Activated T-helper 1 cell treated with anti-CD3 and anti-CD28 coated beads, Interleukin-12 subunit alpha, Interleukin-12 subunit beta, Interleukin-2, Interleukin-4 antibody, amounts not matched to agents 30 ng/mL and 10 ng/mL and 1 ng/mL, durations not matched to agents 14 hours and 24 hours and 36 hours (primary cell): ENCODE data around the gene PWWP2B. TPM values are rescaled to one million over a fixed set of nuclear protein-coding genes. Genes with fewer than 3 reads are reported as not detected.

ENCODE experiments used
- DNase-seq: peaks from one replicate; pipeline ENCODE4 v3.0.0; 2021; ENCODE audit warnings: low spot score
- H3K27ac Mint-ChIP-seq: one replicate; pipeline ENCODE4 v1.8.0; 2021; ENCODE audit warnings: mild to moderate bottlenecking, mixed read lengths
- H3K27me3 Mint-ChIP-seq: one replicate; pipeline ENCODE4 v1.8.0; 2022; ENCODE audit warnings: mild to moderate bottlenecking, moderate library complexity, mixed read lengths; ENCODE audit not compliant: insufficient read depth
- H3K36me3 Mint-ChIP-seq: one replicate; pipeline ENCODE4 v1.8.0; 2021; ENCODE audit warnings: low read depth, mixed read lengths
- H3K4me1 Mint-ChIP-seq: one replicate; pipeline ENCODE4 v1.8.0; 2021; ENCODE audit warnings: low read depth, mixed read lengths
- H3K4me3 Mint-ChIP-seq: one replicate; pipeline ENCODE4 v1.8.0; 2021; ENCODE audit warnings: mild to moderate bottlenecking, moderate library complexity, mixed read lengths
- H3K9me3 Mint-ChIP-seq: one replicate; pipeline ENCODE4 v1.8.0; 2021; ENCODE audit warnings: mixed read lengths
- intact Hi-C: fragments of 100-400 bp; cut with micrococcal nuclease; formaldehyde crosslinking; loops from one replicate; pipeline ENCODE4 v1.15.1; 2024
- total RNA-seq: library from RNA; stranded (reverse); gene quantifications from 2 replicates; pipeline ENCODE4 v1.2.3, GENCODE V29; 2022

PWWP2B gene
- total RNA-seq, 1 donor from 2014 or later = 4.1 TPM

- no peaks in the 10 kb centered on the region for H3K4me1 Mint-ChIP-seq
- intact Hi-C loops = no loop called here
- no peak overlapping the region for H3K27ac Mint-ChIP-seq
- no peak overlapping the region for H3K4me3 Mint-ChIP-seq
- no peaks in the 10 kb centered on the region for H3K27me3 Mint-ChIP-seq
- no peaks in the 10 kb centered on the region for H3K9me3 Mint-ChIP-seq
- peaks cover 6% of the 10 kb centered on the region for H3K36me3 Mint-ChIP-seq
- no peak for DNase-seq
These were observed 14.0 kb downstream of the PWWP2B start for GRCh38 chr10:132410779-132411532.

DNA sequence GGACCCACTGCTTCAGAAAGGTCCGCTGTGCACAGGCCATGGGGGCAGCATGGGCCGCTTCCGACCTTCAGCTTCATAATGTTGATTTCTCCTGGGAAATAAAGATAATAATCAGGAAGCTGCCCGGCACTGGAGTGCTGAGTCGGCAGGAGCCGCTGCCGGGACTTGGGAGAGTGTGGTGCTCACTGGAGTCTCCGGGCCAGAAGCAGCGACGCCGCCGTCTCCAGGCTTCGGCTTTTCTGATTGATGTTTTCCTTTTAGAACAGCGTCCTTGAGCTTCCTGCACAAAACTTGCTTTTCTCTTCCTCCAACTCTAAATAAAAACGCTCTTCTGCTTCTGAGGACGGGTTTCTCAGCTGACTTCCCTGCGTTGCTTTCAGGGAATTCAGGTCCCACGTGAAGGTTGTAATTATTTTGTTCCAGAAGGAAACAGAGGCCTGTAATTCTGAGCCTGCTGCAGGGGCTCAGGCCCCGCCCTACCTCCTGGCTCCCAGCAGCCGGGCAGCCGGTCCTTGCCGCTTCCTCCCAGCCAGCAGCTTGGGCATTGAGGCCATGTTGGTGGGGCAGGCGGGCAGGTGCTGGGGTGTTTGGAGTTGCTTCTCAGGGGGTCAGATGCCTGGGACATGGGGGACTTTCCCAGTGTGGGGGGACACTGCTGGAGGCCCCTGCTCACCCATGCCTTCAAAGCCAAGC is 14.7 kb downstream of the PWWP2B start:
- Mint-ChIP-seq H3K27me3 (no peaks in the 10 kb centered on the region), H3K36me3 (peaks cover 5% of the 10 kb centered on the region), H3K4me3 (no peak overlapping the region), H3K27ac (no peak overlapping the region), H3K9me3 (no peaks in the 10 kb centered on the region), H3K4me1 (no peaks in the 10 kb centered on the region)
- no peak for DNase-seq
- intact Hi-C loops = no loop called here

DNA sequence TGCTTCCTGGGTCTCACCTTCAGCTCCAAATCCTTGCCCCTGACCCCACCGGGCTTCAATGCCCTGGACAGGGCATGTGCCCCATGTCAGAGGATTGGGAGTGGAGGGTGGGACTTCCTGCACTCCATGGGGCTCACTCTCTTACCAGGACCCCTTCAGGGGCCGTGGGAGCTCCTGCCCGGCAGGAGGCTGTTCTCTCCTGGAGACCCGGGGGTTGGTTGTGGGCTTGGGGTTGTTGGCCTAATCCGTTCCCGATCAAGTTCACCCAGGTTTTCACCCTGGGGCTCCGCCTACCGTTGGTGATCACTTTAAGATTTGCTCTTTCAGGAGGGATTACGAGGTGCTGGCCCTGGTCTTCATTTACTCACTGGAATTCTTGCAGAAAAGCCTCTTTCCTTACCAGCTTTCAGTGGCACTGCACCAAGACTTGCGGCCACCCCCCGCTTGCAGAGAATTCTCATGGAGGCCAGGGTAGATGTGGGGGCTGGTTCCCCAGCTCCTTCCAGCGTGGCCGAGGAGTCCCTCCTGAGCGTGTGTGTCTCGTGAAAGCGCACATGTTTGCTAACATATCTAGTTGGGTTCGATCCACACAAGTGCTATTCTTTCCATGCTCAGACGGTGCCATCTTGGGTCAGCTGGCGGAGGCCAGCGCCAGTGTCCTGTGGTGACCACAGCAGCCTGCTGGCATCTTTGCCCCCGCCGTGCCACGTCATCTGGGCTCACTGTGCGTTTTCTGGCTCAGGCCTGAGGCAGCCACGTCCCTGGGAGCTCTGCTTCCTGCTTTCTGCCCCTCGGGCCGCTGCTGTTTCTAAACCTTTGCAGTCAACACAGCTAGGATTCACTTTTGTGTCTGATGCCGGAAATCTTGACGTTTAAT is 15.6 kb downstream of the PWWP2B start:
- intact Hi-C loops = no loop called here
- H3K27ac Mint-ChIP-seq = no peak overlapping the region

GRCh38 chr10:132413226-132414205 is 16.5 kb downstream of the PWWP2B start:
- H3K27ac Mint-ChIP-seq = no peak overlapping the region
- H3K4me3 Mint-ChIP-seq = no peak overlapping the region
- H3K27me3 Mint-ChIP-seq = no peaks in the 10 kb centered on the region
- DNase-seq = no peak
- no peaks in the 10 kb centered on the region for H3K9me3 Mint-ChIP-seq
- H3K4me1 Mint-ChIP-seq = no peaks in the 10 kb centered on the region
- peaks cover 5% of the 10 kb centered on the region for H3K36me3 Mint-ChIP-seq
- intact Hi-C loops = no loop called here

More for the DNA sequence above, 15.6 kb downstream of the PWWP2B start:
- no peaks in the 10 kb centered on the region for H3K4me1 Mint-ChIP-seq
- no peaks in the 10 kb centered on the region for H3K9me3 Mint-ChIP-seq
- H3K36me3 Mint-ChIP-seq = peaks cover 5% of the 10 kb centered on the region
- DNase-seq = no peak
- H3K4me3 Mint-ChIP-seq = no peak overlapping the region
- H3K27me3 Mint-ChIP-seq = no peaks in the 10 kb centered on the region

- DNase-seq = no peak
- Mint-ChIP-seq H3K27ac (no peak overlapping the region), H3K4me3 (no peak overlapping the region), H3K9me3 (no peaks in the 10 kb centered on the region), H3K4me1 (no peaks in the 10 kb centered on the region), H3K36me3 (peaks cover 5% of the 10 kb centered on the region), H3K27me3 (no peaks in the 10 kb centered on the region)
- intact Hi-C loops = no loop called here
These were observed 17.5 kb downstream of the PWWP2B start for GRCh38 chr10:132414402-132415016.

- Mint-ChIP-seq H3K9me3 (no peaks in the 10 kb centered on the region), H3K27me3 (no peaks in the 10 kb centered on the region), H3K4me1 (no peaks in the 10 kb centered on the region), H3K36me3 (peaks cover 5% of the 10 kb centered on the region), H3K4me3 (no peak overlapping the region), H3K27ac (no peak overlapping the region)
- intact Hi-C loops = no loop called here
- DNase-seq = no peak
These were observed 18.3 kb downstream of the PWWP2B start for GRCh38 chr10:132415255-132415654.

DNA sequence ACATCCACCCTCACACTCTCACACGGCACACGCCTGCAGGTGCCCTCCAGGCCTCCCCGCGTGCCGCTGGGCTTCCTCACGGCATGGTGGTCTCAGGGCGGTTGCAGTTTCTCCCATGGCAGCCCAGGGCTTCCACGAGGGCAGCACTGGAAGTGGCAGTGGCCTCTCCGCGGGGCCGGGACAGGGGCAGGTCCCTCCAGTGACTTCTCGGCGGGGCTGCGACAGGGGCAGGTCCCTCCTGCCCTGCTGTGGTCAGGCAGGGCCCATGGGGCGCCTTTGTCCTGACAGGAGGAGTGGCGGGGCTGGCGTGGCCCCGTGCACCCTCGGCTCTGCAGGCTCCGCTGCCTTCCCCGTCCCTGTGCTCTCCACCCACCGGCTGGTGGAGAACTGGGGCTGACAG is 19.0 kb downstream of the PWWP2B start:
- Mint-ChIP-seq H3K4me3 (no peak overlapping the region), H3K36me3 (peaks cover 5% of the 10 kb centered on the region), H3K27ac (no peak overlapping the region), H3K4me1 (no peaks in the 10 kb centered on the region), H3K9me3 (no peaks in the 10 kb centered on the region), H3K27me3 (no peaks in the 10 kb centered on the region)
- intact Hi-C loops = no loop called here
- no peak for DNase-seq

- H3K4me3 Mint-ChIP-seq = no peak overlapping the region
- no peaks in the 10 kb centered on the region for H3K9me3 Mint-ChIP-seq
- no peaks in the 10 kb centered on the region for H3K4me1 Mint-ChIP-seq
- H3K27ac Mint-ChIP-seq = no peak overlapping the region
- peaks cover 5% of the 10 kb centered on the region for H3K36me3 Mint-ChIP-seq
- DNase-seq = no peak
- no peaks in the 10 kb centered on the region for H3K27me3 Mint-ChIP-seq
- intact Hi-C loops = no loop called here
These were observed 19.7 kb downstream of the PWWP2B start for GRCh38 chr10:132416566-132417256.

DNA sequence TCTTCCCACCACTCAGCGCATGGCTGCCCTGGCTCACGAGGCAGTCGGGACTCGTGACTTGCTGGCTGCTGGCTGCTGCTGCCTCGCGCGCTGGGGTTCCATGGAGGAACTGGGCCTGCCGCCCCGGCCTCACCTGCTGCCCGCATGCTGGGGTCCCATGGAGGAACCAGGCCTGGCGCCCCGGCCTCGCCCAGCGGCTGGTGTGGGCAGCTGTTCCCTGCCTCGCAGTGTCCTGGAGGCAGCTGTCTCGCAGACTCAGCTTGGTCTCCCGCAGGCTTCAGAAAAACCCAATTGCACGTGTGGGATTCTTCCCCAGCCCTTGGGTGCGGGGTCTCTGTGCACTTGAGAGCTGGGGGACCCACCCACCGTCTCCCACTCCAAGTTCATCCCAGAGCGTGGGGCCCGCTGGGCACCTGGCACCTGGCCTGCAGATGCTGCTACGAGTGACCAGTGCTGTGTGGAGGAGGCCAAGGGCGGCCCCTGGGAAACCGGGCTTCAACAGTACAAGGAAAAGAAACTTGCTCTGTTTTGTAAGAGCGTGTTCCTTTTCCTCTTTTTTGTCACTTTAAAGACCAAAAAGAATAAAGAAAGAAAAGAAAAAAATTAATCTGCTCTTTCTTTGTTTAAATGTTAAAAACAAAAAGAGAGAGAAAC is 20.4 kb downstream of the PWWP2B start:
- H3K36me3 Mint-ChIP-seq = peaks cover 5% of the 10 kb centered on the region
- H3K4me1 Mint-ChIP-seq = no peaks in the 10 kb centered on the region

DNA sequence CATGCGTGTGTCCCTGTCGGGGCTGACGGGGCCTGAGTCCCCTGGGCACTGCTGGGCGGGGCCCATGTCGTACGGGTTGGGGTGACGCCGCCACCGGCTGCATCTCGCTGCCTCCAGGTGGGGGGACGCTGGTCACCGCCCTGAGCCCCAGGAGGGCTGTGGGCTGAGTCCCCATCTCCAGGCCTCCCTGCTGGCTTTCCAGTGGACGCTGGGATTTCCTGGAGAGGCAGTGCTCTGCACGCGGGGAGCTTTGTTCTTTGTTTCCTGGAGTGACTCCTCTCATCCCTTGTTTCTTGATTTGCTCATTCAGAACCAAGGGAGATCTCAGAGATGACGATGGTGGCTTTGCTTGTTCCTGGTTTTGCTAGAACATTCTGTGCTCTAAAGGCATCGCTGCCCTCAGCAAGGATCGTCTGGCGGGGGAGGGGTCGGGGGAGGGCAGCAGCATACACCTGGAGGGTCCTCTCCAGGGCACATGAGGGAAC is 21.0 kb downstream of the PWWP2B start:
- no peak for DNase-seq
- Mint-ChIP-seq H3K4me3 (no peak overlapping the region), H3K4me1 (peaks cover 3% of the 10 kb centered on the region), H3K27me3 (no peaks in the 10 kb centered on the region), H3K27ac (no peak overlapping the region), H3K36me3 (peaks cover 5% of the 10 kb centered on the region), H3K9me3 (no peaks in the 10 kb centered on the region)
- intact Hi-C loops = no loop called here

More for the DNA sequence above, 20.4 kb downstream of the PWWP2B start:
- H3K4me3 Mint-ChIP-seq = no peak overlapping the region
- H3K27ac Mint-ChIP-seq = no peak overlapping the region
- H3K27me3 Mint-ChIP-seq = no peaks in the 10 kb centered on the region
- intact Hi-C loops = no loop called here
- DNase-seq = no peak
- no peaks in the 10 kb centered on the region for H3K9me3 Mint-ChIP-seq
